ENCODE data around the gene RPRD1B. TPM values are rescaled to one million over a fixed set of nuclear protein-coding genes. Genes with fewer than 3 reads are reported as not detected.

RPRD1B gene
- polyA plus RNA-seq, 2 of the 4 experiments (the other 2 are of a cell fraction) = 16.4 to 28.4 TPM

DNA sequence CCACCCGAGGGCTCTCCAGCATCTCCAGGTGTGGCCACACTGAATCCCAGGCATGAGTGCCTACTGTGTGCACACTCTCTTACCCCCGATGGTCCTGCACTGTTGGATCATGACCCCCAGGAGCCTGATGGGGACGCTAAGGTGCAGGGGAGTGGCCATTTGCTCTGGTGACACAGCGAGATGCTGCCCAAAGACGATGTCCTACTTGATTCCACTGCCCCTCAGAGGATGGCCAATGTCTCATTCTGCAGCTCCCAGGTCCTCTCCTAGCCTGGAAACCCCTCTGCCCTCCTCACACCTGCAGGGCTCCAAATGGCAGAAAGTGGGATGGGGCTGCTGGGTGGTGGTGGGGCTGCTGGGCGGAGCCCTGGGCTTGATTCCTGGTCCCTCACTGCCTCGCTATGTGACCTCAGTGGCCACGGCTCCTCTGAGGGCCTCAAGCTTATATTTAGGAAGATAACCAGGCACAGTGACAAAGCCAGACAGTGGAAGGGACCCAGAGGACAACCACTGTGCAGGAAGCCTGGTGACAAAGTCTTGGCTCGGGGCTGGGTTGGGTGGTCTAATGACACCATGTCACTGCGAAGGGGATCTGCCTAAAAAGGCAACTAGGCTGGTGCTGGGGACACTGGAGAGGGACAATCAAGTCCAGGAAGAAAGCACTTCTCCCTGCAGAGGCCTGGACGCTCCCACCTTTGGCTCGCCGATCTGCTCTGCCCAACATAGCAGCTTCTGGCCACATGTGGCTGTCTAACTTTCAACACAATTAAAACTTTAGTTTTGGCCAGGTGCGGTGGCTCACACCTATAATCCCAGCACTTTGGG lies 103.1 kb downstream of the RPRD1B start:
- FAIRE-seq (no peak), ATAC-seq (no peak), DNase-seq (ENCODE audit: low read depth in 1 of 2, low spot score in 1 of 2) (no peak)
- POLR2A ChIA-PET = interaction anchor here (0.6 kb wide), 1 partner anchor 30 kb away, joined by 4 read pairs; no protein-coding TSS in a partner anchor
- Histone ChIP-seq H3K4me3 (no peak overlapping the region), H3K27ac (peak overlapping the region in 1 of 2 experiments; percentile 83; a peak in 3 of 6 replicates), H3K9me3 (no peaks in the 10 kb centered on the region), H3K4me2 (no peak overlapping the region), H3K4me1 (peaks cover 45% of the 10 kb centered on the region)
- CTCF ChIA-PET = interaction anchor here (1.0 to 3.6 kb wide), 3 partner anchors 28 to 85 kb away, joined by 4 to 22 read pairs (median 5); partner anchors contain the start of gene TGM2
- TF ChIP-seq, protein P1, sequence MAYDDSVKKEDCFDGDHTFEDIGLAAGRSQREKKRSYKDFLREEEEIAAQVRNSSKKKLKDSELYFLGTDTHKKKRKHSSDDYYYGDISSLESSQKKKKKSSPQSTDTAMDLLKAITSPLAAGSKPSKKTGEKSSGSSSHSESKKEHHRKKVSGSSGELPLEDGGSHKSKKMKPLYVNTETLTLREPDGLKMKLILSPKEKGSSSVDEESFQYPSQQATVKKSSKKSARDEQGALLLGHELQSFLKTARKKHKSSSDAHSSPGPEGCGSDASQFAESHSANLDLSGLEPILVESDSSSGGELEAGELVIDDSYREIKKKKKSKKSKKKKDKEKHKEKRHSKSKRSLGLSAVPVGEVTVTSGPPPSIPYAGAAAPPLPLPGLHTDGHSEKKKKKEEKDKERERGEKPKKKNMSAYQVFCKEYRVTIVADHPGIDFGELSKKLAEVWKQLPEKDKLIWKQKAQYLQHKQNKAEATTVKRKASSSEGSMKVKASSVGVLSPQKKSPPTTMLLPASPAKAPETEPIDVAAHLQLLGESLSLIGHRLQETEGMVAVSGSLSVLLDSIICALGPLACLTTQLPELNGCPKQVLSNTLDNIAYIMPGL (CRISPR knock-in tag; IDR thresholded peaks at IDR 0.05; ENCODE audit: borderline replicate concordance) = no peak
- TF ChIP-seq MYC (IDR thresholded peaks at IDR 0.05; ENCODE audit: borderline replicate concordance, low read length) (no peak), HOXB13 (CRISPR knock-in tag; IDR thresholded peaks at IDR 0.05; ENCODE audit: low read depth) (no peak), NR3C1 (IDR thresholded peaks at IDR 0.05) (no peak), TP53 (CRISPR knock-in tag; IDR thresholded peaks at IDR 0.05) (no peak), MAZ (IDR thresholded peaks at IDR 0.05; ENCODE audit: borderline replicate concordance, low read depth, low read length) (no peak), HOXA7 (CRISPR knock-in tag; IDR thresholded peaks at IDR 0.05) (no peak), ZC3H11A (IDR thresholded peaks at IDR 0.05) (no peak), RFX5 (IDR thresholded peaks at IDR 0.05) (no peak), GATA3 (IDR thresholded peaks at IDR 0.05; ENCODE audit: borderline replicate concordance) (no peak), POLR2A (IDR thresholded peaks at IDR 0.05; ENCODE audit: low read length) (no peak), JUNB (IDR thresholded peaks at IDR 0.05) (no peak), FOXS1 (CRISPR knock-in tag; IDR thresholded peaks at IDR 0.05) (no peak)
- TF ChIP-seq, protein P2, sequence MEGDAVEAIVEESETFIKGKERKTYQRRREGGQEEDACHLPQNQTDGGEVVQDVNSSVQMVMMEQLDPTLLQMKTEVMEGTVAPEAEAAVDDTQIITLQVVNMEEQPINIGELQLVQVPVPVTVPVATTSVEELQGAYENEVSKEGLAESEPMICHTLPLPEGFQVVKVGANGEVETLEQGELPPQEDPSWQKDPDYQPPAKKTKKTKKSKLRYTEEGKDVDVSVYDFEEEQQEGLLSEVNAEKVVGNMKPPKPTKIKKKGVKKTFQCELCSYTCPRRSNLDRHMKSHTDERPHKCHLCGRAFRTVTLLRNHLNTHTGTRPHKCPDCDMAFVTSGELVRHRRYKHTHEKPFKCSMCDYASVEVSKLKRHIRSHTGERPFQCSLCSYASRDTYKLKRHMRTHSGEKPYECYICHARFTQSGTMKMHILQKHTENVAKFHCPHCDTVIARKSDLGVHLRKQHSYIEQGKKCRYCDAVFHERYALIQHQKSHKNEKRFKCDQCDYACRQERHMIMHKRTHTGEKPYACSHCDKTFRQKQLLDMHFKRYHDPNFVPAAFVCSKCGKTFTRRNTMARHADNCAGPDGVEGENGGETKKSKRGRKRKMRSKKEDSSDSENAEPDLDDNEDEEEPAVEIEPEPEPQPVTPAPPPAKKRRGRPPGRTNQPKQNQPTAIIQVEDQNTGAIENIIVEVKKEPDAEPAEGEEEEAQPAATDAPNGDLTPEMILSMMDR (IDR thresholded peaks at IDR 0.05) = no peak
- TF ChIP-seq, protein P3, sequence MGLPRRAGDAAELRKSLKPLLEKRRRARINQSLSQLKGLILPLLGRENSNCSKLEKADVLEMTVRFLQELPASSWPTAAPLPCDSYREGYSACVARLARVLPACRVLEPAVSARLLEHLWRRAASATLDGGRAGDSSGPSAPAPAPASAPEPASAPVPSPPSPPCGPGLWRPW (IDR thresholded peaks at IDR 0.05) = no peak
- TF ChIP-seq, protein P4, sequence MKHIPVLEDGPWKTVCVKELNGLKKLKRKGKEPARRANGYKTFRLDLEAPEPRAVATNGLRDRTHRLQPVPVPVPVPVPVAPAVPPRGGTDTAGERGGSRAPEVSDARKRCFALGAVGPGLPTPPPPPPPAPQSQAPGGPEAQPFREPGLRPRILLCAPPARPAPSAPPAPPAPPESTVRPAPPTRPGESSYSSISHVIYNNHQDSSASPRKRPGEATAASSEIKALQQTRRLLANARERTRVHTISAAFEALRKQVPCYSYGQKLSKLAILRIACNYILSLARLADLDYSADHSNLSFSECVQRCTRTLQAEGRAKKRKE (CRISPR knock-in tag; IDR thresholded peaks at IDR 0.05; ENCODE audit: low read depth) = no peak
- WGBS (ENCODE audit: missing lambda C conversion rate) = 82% methylated on average over 14 of the region's 14 CpGs

DNA sequence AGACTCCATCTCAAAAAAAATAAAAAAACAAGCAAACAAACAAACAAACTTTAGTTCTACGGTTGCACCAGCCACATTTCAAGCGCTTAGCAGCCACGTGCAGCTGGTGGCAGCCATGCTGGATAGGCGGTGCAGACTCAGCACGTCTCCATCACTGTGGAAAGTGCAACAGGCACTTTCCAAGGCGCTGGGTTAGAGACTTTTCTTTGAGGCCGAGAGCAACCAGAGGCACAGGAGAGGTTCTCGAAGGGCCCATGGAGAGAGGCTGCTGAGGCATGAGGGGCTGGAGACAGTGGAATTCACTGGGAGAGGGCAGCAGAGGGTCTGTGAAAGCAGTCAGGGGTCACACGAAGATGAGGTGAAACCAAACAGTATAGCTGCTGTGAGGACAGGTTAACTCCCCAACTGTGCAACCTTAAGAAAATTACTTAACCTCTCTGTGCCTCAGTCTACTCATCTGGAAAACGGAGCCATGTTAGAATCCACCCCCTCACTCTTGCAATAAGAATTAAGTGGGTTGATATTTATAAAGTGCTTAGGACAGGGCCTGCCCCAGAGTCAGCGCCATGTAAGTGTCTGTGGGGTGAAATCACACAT lies 104.0 kb downstream of the RPRD1B start:
- DNase-seq (ENCODE audit: low read depth in 1 of 2, low spot score in 1 of 2) (no peak), FAIRE-seq (no peak), ATAC-seq (no peak)
- no peak overlapping the region for H3K4me2 ChIP-seq
- no peaks in the 10 kb centered on the region for H3K9me3 ChIP-seq
- no peak overlapping the region for H3K27ac ChIP-seq
- H3K4me3 ChIP-seq = no peak overlapping the region
- ChIA-PET POLR2A (interaction anchor here (0.6 kb wide), 1 partner anchor 29 kb away, joined by 4 read pairs; no protein-coding TSS in a partner anchor), CTCF (interaction anchor here (1.2 to 1.8 kb wide), 4 partner anchors 11 to 84 kb away, joined by 3 to 10 read pairs (median 6); partner anchors contain the start of gene TGM2)
- TF ChIP-seq CHD2 (IDR thresholded peaks at IDR 0.05; ENCODE audit: low read length, partially characterized antibody) (no peak), RAD21 (conservative IDR thresholded peaks at IDR 0.05 in 1 of 2, IDR thresholded peaks at IDR 0.05 in 1 of 2) (no peak), KDM5A (IDR thresholded peaks at IDR 0.05) (no peak), RFX5 (IDR thresholded peaks at IDR 0.05) (no peak), HDAC2 (IDR thresholded peaks at IDR 0.05) (no peak), MAFK (IDR thresholded peaks at IDR 0.05; ENCODE audit: partially characterized antibody) (no peak), NPAS2 (CRISPR knock-in tag; IDR thresholded peaks at IDR 0.05; ENCODE audit: borderline replicate concordance) (no peak), POLR2A (IDR thresholded peaks at IDR 0.05; ENCODE audit: low read length) (no peak)
- TF ChIP-seq, protein P4 (CRISPR knock-in tag; IDR thresholded peaks at IDR 0.05; ENCODE audit: low read depth) = no peak
- TF ChIP-seq, protein P2 (IDR thresholded peaks at IDR 0.05) = no peak
- TF ChIP-seq, protein P3 (IDR thresholded peaks at IDR 0.05) = no peak
- H3K4me1 ChIP-seq = peaks cover 54% of the 10 kb centered on the region
- WGBS (ENCODE audit: missing lambda C conversion rate) = 87% methylated on average over 11 of the region's 11 CpGs

Data from A549 (cell line).